HAP-1 (cell line): ENCODE measurements around the gene MAN2C1.
"Not testable (repeated sequence)": the region's sequence is repeated elsewhere in the genome, so short reads cannot be mapped to it uniquely, and the experiment has no call there.

ENCODE experiments used
- DNase-seq, 2 experiments: peaks; one replicate each; pipeline ENCODE4 v3.0.0-alpha.2; 2016 to 2020; ENCODE audit warnings: low spot score in 2 of 2
- H3K27me3 ChIP-seq: fragments of 250-450 bp; sonication (Bioruptor Pico); 2 replicates; pipeline ENCODE4 v1.5.1; 2020; ENCODE audit warnings: low read depth, mild to moderate bottlenecking, moderate library complexity
- H3K36me3 ChIP-seq: fragments of 250-450 bp; sonication (Bioruptor Pico); replicated peaks from 2 replicates; pipeline ENCODE4 v1.5.1; 2020; ENCODE audit warnings: mild to moderate bottlenecking
- H3K4me1 ChIP-seq: fragments of 250-450 bp; sonication (Bioruptor Pico); 2 replicates; pipeline ENCODE4 v1.5.1; 2020; ENCODE audit warnings: mild to moderate bottlenecking
- H3K4me3 ChIP-seq: fragments of 250-450 bp; sonication (Bioruptor Pico); 2 replicates; pipeline ENCODE4 v1.5.1; 2020; ENCODE audit warnings: mild to moderate bottlenecking, moderate library complexity
- H3K9me3 ChIP-seq: fragments of 250-450 bp; sonication (Bioruptor Pico); 2 replicates; pipeline ENCODE4 v1.5.1; 2020; ENCODE audit warnings: mild to moderate bottlenecking, moderate library complexity
- in situ Hi-C: fragments of 300-500 bp; cut with MboI; formaldehyde crosslinking; loops from 3 replicates; pipeline ENCODE4 v1.14.3; 2020; ENCODE audit warnings: low sequenced_read_pairs, inconsistent platforms, mixed read lengths

The MAN2C1 gene

DNA sequence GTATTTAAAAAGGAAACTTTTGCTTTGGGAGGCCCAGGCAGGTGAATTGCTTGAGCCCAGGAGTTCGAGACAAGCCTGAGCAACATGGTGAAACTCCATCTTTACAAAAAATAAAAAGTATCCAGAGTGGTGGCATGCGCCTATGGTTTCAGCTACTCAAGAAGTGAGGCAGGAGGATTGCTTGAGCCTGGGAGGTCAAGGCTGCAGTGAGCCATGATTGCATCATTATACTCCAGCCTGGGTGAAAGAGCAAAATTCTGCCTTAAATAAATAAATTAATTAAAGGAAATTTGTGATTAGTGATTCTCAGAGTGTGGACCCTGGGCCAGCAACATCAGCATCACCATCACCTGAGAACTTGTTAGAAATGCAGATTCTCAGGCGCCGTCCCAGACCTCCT, 42.5 kb downstream of the MAN2C1 start:
- in situ Hi-C loops: no loop called here
- peaks cover 2% of the 10 kb centered on the region; the same call in 1 of the 2 replicates for H3K9me3 ChIP-seq
- H3K4me3 ChIP-seq: no peak overlapping the region
- H3K27me3 ChIP-seq: 0 out of 2 replicates have a peak, but pooled peaks cover 2% of the 10 kb centered on the region
- H3K36me3 ChIP-seq: no peaks in the 10 kb centered on the region
- no peaks in the 10 kb centered on the region for H3K4me1 ChIP-seq
- no peak for DNase-seq

DNA sequence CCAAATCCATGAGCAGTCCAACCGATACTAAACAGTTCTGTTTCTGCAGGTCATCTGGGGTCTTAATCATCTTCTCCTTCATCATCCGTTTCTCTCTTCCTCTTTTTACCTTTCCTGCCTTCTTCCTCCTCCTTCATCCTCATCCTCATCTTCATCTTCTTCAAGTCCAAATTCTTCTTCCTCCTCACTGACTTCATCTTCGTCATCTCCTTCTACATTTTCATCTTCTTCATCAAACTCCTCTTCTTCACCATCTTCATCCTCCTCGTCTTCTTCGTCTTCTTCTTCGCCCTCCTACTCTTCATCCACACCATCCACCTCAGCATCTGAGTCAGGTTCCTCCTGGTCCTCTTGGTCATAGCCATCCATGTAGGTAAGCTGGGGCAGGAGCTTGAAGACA, 46.7 kb downstream of the MAN2C1 start:
- DNase-seq: no peak
- in situ Hi-C loops: loop anchor here (25.0 kb wide), 1 partner anchor 509 kb away; the partner anchor contains the start of gene LMAN1L
- H3K4me1 ChIP-seq: no peaks in the 10 kb centered on the region
- no peaks in the 10 kb centered on the region for H3K36me3 ChIP-seq
- H3K27me3 ChIP-seq: 0 out of 2 replicates have a peak, but pooled peaks cover 2% of the 10 kb centered on the region
- peaks cover 2% of the 10 kb centered on the region; the same call in 1 of the 2 replicates for H3K9me3 ChIP-seq
- H3K4me3 ChIP-seq: no peak overlapping the region

DNA sequence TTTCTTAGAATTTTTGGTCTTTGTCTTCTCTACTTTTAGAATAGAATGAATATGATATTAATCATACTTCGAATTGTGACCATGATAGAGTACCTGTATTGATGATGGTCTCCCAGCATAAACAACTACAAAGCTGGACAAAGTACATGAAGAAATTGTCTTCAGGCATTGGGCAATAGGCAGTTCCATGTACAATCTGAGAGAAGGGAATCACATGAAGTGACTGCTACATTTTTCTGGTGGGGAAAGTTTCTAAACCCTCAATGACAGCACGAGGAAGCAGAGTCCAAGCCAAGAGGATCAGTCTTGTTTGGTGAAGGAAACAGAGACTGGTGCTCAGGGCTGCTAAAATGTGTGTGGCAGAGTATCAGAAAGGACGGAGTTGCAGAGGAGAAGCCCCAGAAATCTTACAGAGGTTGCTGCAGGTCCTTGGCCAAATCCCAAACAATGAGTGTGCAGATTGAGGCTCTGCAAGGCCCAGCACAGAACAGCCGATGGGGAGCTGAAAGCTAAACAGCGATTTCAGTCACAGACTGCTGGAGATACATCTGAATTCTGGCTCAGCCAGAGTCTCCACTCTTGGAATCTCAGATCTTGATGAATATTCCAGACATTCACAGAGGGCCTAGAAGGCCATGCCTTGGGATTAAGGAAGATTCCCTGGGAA, 49.0 kb downstream of the MAN2C1 start:
- H3K4me1 ChIP-seq, H3K27me3 ChIP-seq, H3K4me3 ChIP-seq, H3K36me3 ChIP-seq, H3K9me3 ChIP-seq: not testable (repeated sequence)
- in situ Hi-C loops: loop anchor here (5.0 to 25.0 kb wide), 2 partner anchors 87 to 507 kb away; partner anchors contain the start of gene LMAN1L
- peak in 1 of 2 experiments; percentile 1 for DNase-seq

DNA sequence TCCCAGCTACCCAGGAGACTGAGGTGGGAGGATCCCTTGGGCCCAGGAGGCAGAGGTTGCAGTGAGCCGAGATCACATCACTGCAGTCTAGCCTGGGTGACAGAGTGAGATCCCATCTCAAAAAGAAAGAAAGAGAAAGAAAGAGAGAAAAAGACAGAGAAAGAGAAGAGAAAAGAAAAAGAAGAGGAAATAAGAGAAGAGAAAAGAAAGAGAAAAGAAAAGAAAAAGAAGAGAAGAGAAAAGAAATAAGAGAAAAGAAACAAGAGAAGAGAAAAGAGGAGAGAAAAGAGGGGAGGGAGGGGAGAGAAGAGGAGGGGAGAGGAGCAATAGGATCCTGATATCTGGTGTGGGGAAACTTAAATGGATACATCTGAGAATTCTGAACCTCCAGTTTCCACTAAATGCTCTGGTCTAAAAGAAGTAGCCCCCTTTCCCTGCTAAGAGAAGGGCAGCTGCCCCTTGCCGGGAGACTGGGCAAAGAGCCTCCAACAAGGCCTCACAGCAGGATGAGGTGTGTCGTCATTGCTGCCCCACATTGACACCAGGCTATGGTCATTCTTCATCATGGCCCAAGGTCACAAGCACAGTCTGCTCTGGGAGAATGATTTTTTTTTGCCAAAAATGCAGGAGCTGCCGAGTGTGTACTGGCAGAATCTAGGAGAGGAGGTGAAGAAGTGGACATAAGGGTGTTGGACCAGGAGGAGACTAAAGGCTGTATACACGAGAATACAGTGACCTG, 53.7 kb downstream of the MAN2C1 start:
- no peaks in the 10 kb centered on the region for H3K9me3 ChIP-seq
- no peaks in the 10 kb centered on the region for H3K36me3 ChIP-seq
- peaks cover 13% of the 10 kb centered on the region for H3K27me3 ChIP-seq
- H3K4me1 ChIP-seq: no peaks in the 10 kb centered on the region
- peak in 1 of 2 experiments; percentile 7 for DNase-seq
- H3K4me3 ChIP-seq: no peak overlapping the region
- in situ Hi-C loops: loop anchor here (5.0 to 25.0 kb wide), 2 partner anchors 82 to 502 kb away; partner anchors contain the start of gene LMAN1L

DNA sequence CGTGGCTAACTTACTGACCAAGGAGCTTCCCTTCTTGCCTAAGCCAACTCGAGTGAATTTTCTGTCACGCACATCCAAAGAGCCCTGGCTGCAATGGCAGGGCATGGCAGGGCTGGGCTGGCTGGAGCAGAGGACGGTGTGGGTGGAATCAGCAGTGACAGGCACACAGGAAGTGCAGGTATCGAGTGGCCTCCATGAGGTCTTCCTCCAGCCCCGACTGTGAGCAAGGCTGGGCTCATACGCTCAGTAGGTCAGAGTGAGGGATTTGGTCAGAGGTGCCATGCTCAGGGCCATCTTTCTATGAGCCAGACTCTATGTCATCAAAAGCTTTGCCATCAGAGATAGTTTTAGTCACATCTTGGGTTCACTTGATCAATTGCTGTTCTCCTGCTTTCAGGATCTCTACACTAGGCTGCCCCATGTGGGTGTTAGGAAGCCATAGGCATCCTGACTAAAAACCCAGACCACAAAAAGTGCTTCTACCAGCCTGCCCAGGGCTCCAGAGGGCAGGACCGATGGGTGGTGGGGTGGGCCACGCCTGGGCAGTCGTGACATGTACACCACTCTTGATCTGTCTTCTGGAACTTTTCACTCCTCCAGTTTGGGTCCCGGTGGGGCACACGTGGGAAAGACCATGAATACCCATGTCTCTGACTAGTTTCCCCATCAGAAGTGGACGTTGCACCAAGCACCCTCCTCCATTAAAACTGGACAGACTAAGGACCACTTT, 55.1 kb downstream of the MAN2C1 start:
- Histone ChIP-seq H3K4me1 (no peaks in the 10 kb centered on the region), H3K27me3 (peaks cover 15% of the 10 kb centered on the region), H3K9me3 (no peaks in the 10 kb centered on the region), H3K36me3 (no peaks in the 10 kb centered on the region), H3K4me3 (no peak overlapping the region)
- DNase-seq: no peak
- in situ Hi-C loops: loop anchor here (25.0 kb wide), 1 partner anchor 501 kb away; the partner anchor contains the start of gene LMAN1L

DNA sequence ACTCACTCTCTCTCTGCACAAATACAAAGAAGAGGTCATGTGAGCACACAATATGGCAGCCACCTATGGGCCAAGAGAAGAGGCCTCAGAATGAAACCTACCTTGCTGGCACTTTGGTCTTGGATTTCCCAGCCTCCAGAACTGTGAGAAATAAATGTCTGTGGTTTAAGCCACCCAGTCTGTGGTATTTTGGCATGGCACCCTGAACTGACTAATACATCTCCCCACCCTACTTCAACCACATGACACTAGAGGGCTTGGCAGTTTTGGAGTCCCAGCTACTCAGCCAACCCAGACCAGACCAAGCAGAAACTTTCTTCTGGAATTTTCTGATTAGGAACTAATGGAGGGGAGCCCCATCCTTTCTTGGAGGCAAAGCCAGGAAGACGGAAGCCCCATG, 55.9 kb downstream of the MAN2C1 start:
- not testable (repeated sequence) for H3K9me3 ChIP-seq, DNase-seq, H3K36me3 ChIP-seq, H3K4me1 ChIP-seq, H3K4me3 ChIP-seq
- H3K27me3 ChIP-seq: peaks cover 15% of the 10 kb centered on the region
- in situ Hi-C loops: loop anchor here (25.0 kb wide), 1 partner anchor 500 kb away; the partner anchor contains the start of gene LMAN1L

DNA sequence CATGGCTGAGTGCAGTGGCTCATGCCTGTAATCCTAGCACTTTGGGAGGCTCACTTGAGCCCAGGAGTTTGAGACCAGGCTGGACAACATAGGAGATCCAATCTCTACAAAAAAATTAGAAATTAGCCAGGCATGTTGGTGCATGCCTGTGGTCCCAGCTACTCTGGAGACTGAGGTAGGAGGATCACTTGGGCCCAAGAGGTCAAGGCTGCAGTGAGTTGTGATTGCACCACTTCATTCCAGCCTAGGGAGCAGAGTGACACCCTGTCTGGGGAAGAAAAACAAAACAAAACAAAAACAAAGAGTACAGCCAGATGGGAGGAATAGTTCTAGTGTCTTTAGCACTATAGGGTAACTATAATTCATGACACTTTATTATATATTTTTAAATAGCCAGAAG, 58.7 kb downstream of the MAN2C1 start:
- DNase-seq: no peak
- peaks cover 15% of the 10 kb centered on the region for H3K27me3 ChIP-seq
- H3K36me3 ChIP-seq: no peaks in the 10 kb centered on the region
- H3K9me3 ChIP-seq: no peaks in the 10 kb centered on the region
- peaks cover 11% of the 10 kb centered on the region for H3K4me1 ChIP-seq
- in situ Hi-C loops: loop anchor here (25.0 kb wide), 1 partner anchor 497 kb away; the partner anchor contains the start of gene LMAN1L
- H3K4me3 ChIP-seq: no peak overlapping the region

DNA sequence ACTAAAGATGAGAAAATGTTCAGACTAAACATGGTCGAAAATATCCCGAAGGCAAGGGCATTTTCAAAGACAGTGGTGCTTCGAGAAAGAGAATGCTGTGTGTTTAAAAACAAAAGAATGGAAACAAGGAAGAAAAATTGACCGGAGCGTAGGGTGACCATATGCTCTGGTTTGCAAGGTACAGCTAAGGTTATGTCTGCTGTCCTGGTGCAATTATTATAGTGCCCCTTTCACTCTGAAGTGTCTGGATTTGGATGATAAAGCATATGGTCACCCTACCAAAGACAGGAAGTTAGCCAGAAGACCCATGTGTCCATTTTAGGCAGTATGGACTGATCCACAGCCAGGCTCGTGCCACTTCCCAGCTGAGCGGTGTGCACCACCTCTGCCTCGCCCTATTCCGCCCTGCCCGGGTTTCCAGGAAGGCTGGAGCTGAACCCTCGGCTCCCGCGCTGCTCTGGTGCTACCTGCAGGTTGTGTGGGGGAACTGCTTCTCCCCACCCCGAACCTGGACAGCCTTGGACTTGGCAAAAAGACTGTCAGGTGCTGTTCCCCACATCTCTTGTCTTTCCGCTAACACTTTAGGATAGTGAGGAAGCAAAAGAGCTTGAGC, 60.5 kb downstream of the MAN2C1 start:
- no peaks in the 10 kb centered on the region for H3K9me3 ChIP-seq
- peaks cover 24% of the 10 kb centered on the region for H3K27me3 ChIP-seq
- H3K36me3 ChIP-seq: no peaks in the 10 kb centered on the region
- in situ Hi-C loops: loop anchor here (25.0 kb wide), 1 partner anchor 496 kb away; the partner anchor contains the start of gene LMAN1L
- H3K4me1 ChIP-seq: peaks cover 11% of the 10 kb centered on the region
- H3K4me3 ChIP-seq: no peak overlapping the region
- peak; percentile 62 to 91 for DNase-seq

DNA sequence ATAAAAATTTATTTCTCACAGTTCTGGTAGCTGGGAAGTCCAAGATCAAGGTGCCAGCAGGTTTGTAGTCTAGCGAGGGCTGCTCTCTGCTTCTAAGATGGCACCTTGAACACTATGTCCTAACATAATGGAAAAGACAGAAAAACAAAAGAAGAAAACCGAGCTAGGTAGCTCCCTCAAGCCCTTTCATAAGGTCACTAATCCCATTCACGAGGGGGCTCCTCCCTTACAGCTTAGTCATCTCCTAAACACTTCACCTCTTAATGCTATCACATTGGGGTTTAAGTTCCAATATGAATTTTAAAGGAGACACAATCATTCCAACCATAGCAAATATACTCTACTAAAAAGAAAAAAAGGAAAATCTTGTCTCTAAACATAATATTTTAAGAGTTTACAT, 62.2 kb downstream of the MAN2C1 start:
- no peaks in the 10 kb centered on the region for H3K9me3 ChIP-seq
- peaks cover 11% of the 10 kb centered on the region for H3K4me1 ChIP-seq
- in situ Hi-C loops: loop anchor here (25.0 kb wide), 1 partner anchor 494 kb away; the partner anchor contains the start of gene LMAN1L
- DNase-seq: peak; percentile 50 to 76
- no peaks in the 10 kb centered on the region for H3K36me3 ChIP-seq
- no peak overlapping the region for H3K4me3 ChIP-seq
- peaks cover 21% of the 10 kb centered on the region for H3K27me3 ChIP-seq
